Endothelial cell of umbilical vein (primary cell): ENCODE measurements around the gene COL16A1. TPM values are rescaled to one million over a fixed set of nuclear protein-coding genes. Genes with fewer than 3 reads are reported as not detected.

Experiments
- BruUV-seq: library from RNA; stranded (reverse); fragments of 400-500 nt; replicated peaks from 2 replicates; lab custom pipeline; 2021; lab: Mats Ljungman, UMichigan
- CTCF ChIA-PET: fragments of 300-600, 350-600 bp; sonication (Branson Sonifier 250); formaldehyde crosslinking; loops from one replicate; lab custom pipeline; 2021; ENCODE audit warnings: antibody characterized with exemption, inconsistent platforms; lab: Charles Lee
- POLR2A ChIA-PET: fragments of 300-600, 350-600 bp; sonication (Branson Sonifier 250); formaldehyde crosslinking; loops from one replicate; lab custom pipeline; 2021; ENCODE audit warnings: antibody characterized with exemption, inconsistent platforms; lab: Charles Lee
- DNase-seq: peaks from one replicate; pipeline ENCODE4 v3.0.0-alpha.2; 2011; ENCODE audit warnings: low read depth, low spot score
- FAIRE-seq: peaks from 2 replicates; lab custom pipeline; 2011; peaks lifted over from hg19 to GRCh38; lab: Jason Lieb, UNC
- H2AFZ ChIP-seq: 2 replicates; pipeline ENCODE4 v1.6.0; 2012; ENCODE audit warnings: low read depth, low read length, control low read depth, inconsistent platforms
- H3K27ac ChIP-seq: 2 replicates; pipeline ENCODE4 v1.5.1; 2011; ENCODE audit warnings: low read depth, mild to moderate bottlenecking, control low read depth, low read length, moderate library complexity; ENCODE audit not compliant: insufficient read depth
- H3K27me3 ChIP-seq, 2 experiments: 2 replicates each; pipeline versions ENCODE4 v1.6.0 to v1.6.1; 2011; ENCODE audit warnings: low read length in 2 of 2, mixed read lengths in 1 of 2; ENCODE audit not compliant: control insufficient read depth in 2 of 2, insufficient read depth in 2 of 2
- H3K36me3 ChIP-seq, 2 experiments: 2 replicates in 1 of 2; 3 replicates in 1 of 2; pipeline ENCODE4 v1.5.1; 2011; ENCODE audit warnings: low read length in 2 of 2, mild to moderate bottlenecking in 1 of 2, moderate library complexity in 1 of 2; ENCODE audit not compliant: control insufficient read depth in 2 of 2, insufficient read depth in 2 of 2; ENCODE audit errors: extremely low read depth in 1 of 2
- H3K4me1 ChIP-seq: 3 replicates; pipeline ENCODE4 v1.5.1; 2011; ENCODE audit warnings: mild to moderate bottlenecking, low read length; ENCODE audit not compliant: control insufficient read depth, insufficient read depth; ENCODE audit errors: extremely low read depth
- H3K4me2 ChIP-seq: 2 replicates; pipeline ENCODE4 v1.6.1; 2011; ENCODE audit warnings: low read length, control low read depth, mixed read lengths; ENCODE audit not compliant: insufficient read depth
- H3K4me3 ChIP-seq, 3 experiments: fragments of 200-600 bp in 1 of 3; sonication (generic), shearing (Covaris generic) in 1 of 3; replicated peaks in 1 of 3; 2 replicates each; pipeline ENCODE4 v1.5.1; 2011 to 2016; ENCODE audit warnings: control low read depth in 3 of 3, low read length in 3 of 3, mild to moderate bottlenecking in 2 of 3, inconsistent platforms in 1 of 3, low read depth in 1 of 3, moderate library complexity in 1 of 3; ENCODE audit not compliant: insufficient read depth in 1 of 3
- H3K79me2 ChIP-seq: 2 replicates; pipeline ENCODE4 v1.6.0; 2012; ENCODE audit warnings: low read length, inconsistent platforms; ENCODE audit not compliant: control insufficient read depth, insufficient read depth
- H3K9ac ChIP-seq: replicated peaks from 2 replicates; pipeline ENCODE3; 2011; ENCODE audit warnings: low read length, control low read depth; ENCODE audit not compliant: insufficient read depth; ENCODE audit errors: extremely low read depth
- H3K9me1 ChIP-seq: replicated peaks from 3 replicates; pipeline ENCODE4 v1.6.0; 2011; ENCODE audit warnings: mild to moderate bottlenecking, low read length; ENCODE audit not compliant: control insufficient read depth, insufficient read depth; ENCODE audit errors: extremely low read depth
- H3K9me3 ChIP-seq: replicated peaks from 2 replicates; pipeline ENCODE4 v1.5.1; 2012; ENCODE audit warnings: low read length, inconsistent platforms; ENCODE audit not compliant: control insufficient read depth, insufficient read depth
- H4K20me1 ChIP-seq: replicated peaks from 2 replicates; pipeline ENCODE3; 2011; ENCODE audit warnings: mild to moderate bottlenecking, low read length; ENCODE audit not compliant: control insufficient read depth, insufficient read depth; ENCODE audit errors: extremely low read depth
- CTCF ChIP-seq, 2 donors: IDR thresholded peaks; 1 replicate in 1 of 2; 2 replicates in 1 of 2; pipeline ENCODE4 v1.5.1; 2011; ENCODE audit warnings: low read length in 2 of 2, mild to moderate bottlenecking in 2 of 2, moderate library complexity in 2 of 2, control low read depth in 1 of 2, inconsistent platforms in 1 of 2, low read depth in 1 of 2; ENCODE audit not compliant: insufficient read depth in 1 of 2; ENCODE audit errors: extremely low read depth in 1 of 2
- EZH2 ChIP-seq: IDR thresholded peaks from 2 replicates; pipeline ENCODE4 v1.6.1; 2012; ENCODE audit warnings: borderline replicate concordance, low read depth, mild to moderate bottlenecking, moderate library complexity, low read length, inconsistent platforms; ENCODE audit not compliant: severe bottlenecking
- FOS ChIP-seq: IDR thresholded peaks from 2 replicates; pipeline ENCODE4 v1.6.1; 2011; ENCODE audit warnings: mild to moderate bottlenecking, low read length, moderate library complexity, borderline replicate concordance; ENCODE audit not compliant: insufficient read depth
- GATA2 ChIP-seq: IDR thresholded peaks from 2 replicates; pipeline ENCODE4 v1.7.0; 2011; ENCODE audit warnings: low read depth, mild to moderate bottlenecking, moderate library complexity, mixed read lengths, low read length; ENCODE audit not compliant: insufficient read length, insufficient read depth
- JUN ChIP-seq: IDR thresholded peaks from 2 replicates; pipeline ENCODE4 v1.6.1; 2011; ENCODE audit warnings: borderline replicate concordance, low read depth; ENCODE audit not compliant: insufficient read length, insufficient read depth
- MAX ChIP-seq: IDR thresholded peaks from 2 replicates; pipeline ENCODE4 v1.6.1; 2011; ENCODE audit not compliant: insufficient read depth, insufficient read length
- MYC ChIP-seq: IDR thresholded peaks from one replicate; pipeline ENCODE4 v1.6.1; 2011; ENCODE audit warnings: mild to moderate bottlenecking, low read depth, low read length
- POLR2A ChIP-seq: IDR thresholded peaks from 2 replicates; pipeline ENCODE4 v1.6.1; 2012; ENCODE audit warnings: low read depth, mild to moderate bottlenecking, control low read depth, low read length
- POLR2AphosphoS5 ChIP-seq: IDR thresholded peaks from 2 replicates; pipeline ENCODE4 v1.6.1; 2012; ENCODE audit warnings: low read depth, mild to moderate bottlenecking, control low read depth, low read length, moderate library complexity; ENCODE audit not compliant: insufficient read depth
- dilution Hi-C: fragments of 300-500 bp; cut with MboI; formaldehyde crosslinking; loops from one replicate; pipeline ENCODE4 v1.15.0; 2019; ENCODE audit warnings: low sequenced_read_pairs; ENCODE audit not compliant: extremely low pct_ligation_motif_present
- intact Hi-C: fragments of 100-400 bp; cut with micrococcal nuclease; formaldehyde crosslinking; loops from one replicate; pipeline ENCODE4 v1.10.0; 2022
- polyA plus RNA-seq, 4 experiments: library from polyadenylated mRNA; depleted of rRNA in 3 of 4; stranded (reverse) in 3 of 4; unstranded in 1 of 4; fragments of >200 nt; gene quantifications; 2 replicates each; pipeline versions ENCODE4 v1.2.1 to v1.2.3, GENCODE V29; 2011 to 2012; ENCODE audit warnings: missing spikeins in 1 of 4
- total RNA-seq: library from RNA; stranded (reverse); gene quantifications from 2 replicates; pipeline ENCODE4 v1.2.3, GENCODE V29; 2021

Gene COL16A1
- total and polyA plus RNA-seq, 2 donors (not counting 3 experiments of a cell fraction or from before 2014, with no cell fraction given), result 0.68 to 1.2 TPM

GRCh38 chr1:31614414-31615005 is 89.3 kb downstream of the COL16A1 start:
- intact Hi-C loops, result loop anchor here (10.0 kb wide), 1 partner anchor 220 kb away; no protein-coding TSS in a partner anchor
- no peak for FAIRE-seq
- Histone ChIP-seq H4K20me1 (no peaks in the 10 kb centered on the region), H3K4me2 (no peak overlapping the region), H3K9me1 (no peaks in the 10 kb centered on the region), H3K9ac (no peak overlapping the region), H3K79me2 (no peaks in the 10 kb centered on the region), H2AFZ (no peak overlapping the region), H3K4me3 (no peak overlapping the region), H3K27me3 (peaks cover 0 to 1% of the 10 kb centered on the region in 2 experiments), H3K4me1 (no peaks in the 10 kb centered on the region), H3K9me3 (no peaks in the 10 kb centered on the region), H3K36me3 (no peaks in the 10 kb centered on the region), H3K27ac (no peak overlapping the region)
- TF ChIP-seq MYC, result no peak
- no peak for TF ChIP-seq CTCF (IDR thresholded peaks at IDR 0.05; ENCODE audit: extremely low read depth in 1 of 2, insufficient read depth in 1 of 2, low read depth in 1 of 2, low read length in 2 of 2)
- dilution Hi-C loops, result no loop called here
- POLR2A ChIA-PET, result no interaction called here
- DNase-seq, result no peak
- CTCF ChIA-PET, result interaction anchor here (0.6 to 1.2 kb wide), 2 partner anchors 26 to 29 kb away, joined by 3 read pairs; no protein-coding TSS in a partner anchor
- BruUV-seq, result no TSS peak

GRCh38 chr1:31609514-31610118 is 94.2 kb downstream of the COL16A1 start:
- TF ChIP-seq JUN (no peak), MAX (no peak), POLR2AphosphoS5 (no peak), EZH2 (no peak), FOS (no peak), CTCF (IDR thresholded peaks at IDR 0.05; ENCODE audit: extremely low read depth in 1 of 2, insufficient read depth in 1 of 2, low read depth in 1 of 2, low read length in 2 of 2) (no peak), MYC (no peak), GATA2 (no peak), POLR2A (no peak)
- Histone ChIP-seq H3K4me1 (no peaks in the 10 kb centered on the region), H2AFZ (no peak overlapping the region), H4K20me1 (no peaks in the 10 kb centered on the region), H3K27ac (no peak overlapping the region), H3K9me1 (no peaks in the 10 kb centered on the region), H3K9ac (no peak overlapping the region), H3K79me2 (no peaks in the 10 kb centered on the region), H3K36me3 (no peaks in the 10 kb centered on the region), H3K4me2 (no peak overlapping the region), H3K9me3 (no peaks in the 10 kb centered on the region), H3K4me3 (no peak overlapping the region), H3K27me3 (peaks cover 0 to 2% of the 10 kb centered on the region in 2 experiments)
- dilution Hi-C loops (no loop called here), intact Hi-C loops (loop anchor here (10.0 kb wide), 1 partner anchor 215 kb away; no protein-coding TSS in a partner anchor)
- DNase-seq (no peak), FAIRE-seq (no peak)
- ChIA-PET POLR2A (no interaction called here), CTCF (interaction anchor here (1.3 to 4.6 kb wide), 2 partner anchors 9 to 13 kb away, joined by 3 to 15 read pairs; no protein-coding TSS in a partner anchor)
- BruUV-seq, result no TSS peak
